GM18507 (cell line): ENCODE measurements around the gene NPM3.
"Not testable (repeated sequence)": the region's sequence is repeated elsewhere in the genome, so short reads cannot be mapped to it uniquely, and the experiment has no call there.

Source experiments
- DNase-seq: peaks from one replicate; pipeline ENCODE4 v3.0.0; 2011; ENCODE audit warnings: low read depth; ENCODE audit not compliant: insufficient read length; ENCODE audit errors: extremely low spot score
- FAIRE-seq: peaks from 2 replicates; lab custom pipeline; 2011; peaks lifted over from hg19 to GRCh38; lab: Jason Lieb, UNC

NPM3 gene

GRCh38 chr10:101812606-101813005, 29.4 kb upstream of the NPM3 start:
- no peak for FAIRE-seq
- no peak for DNase-seq

GRCh38 chr10:101807158-101807557, 23.9 kb upstream of the NPM3 start:
- DNase-seq (no peak), FAIRE-seq (peak; percentile 12)

- no peak for FAIRE-seq
- DNase-seq = no peak
Measured at GRCh38 chr10:101803511-101803910, 20.3 kb upstream of the NPM3 start.

GRCh38 chr10:101797403-101798059, 14.3 kb upstream of the NPM3 start:
- DNase-seq = no peak
- no peak for FAIRE-seq

- FAIRE-seq (no peak), DNase-seq (no peak)
Measured at GRCh38 chr10:101793526-101793925, 10.3 kb upstream of the NPM3 start.

- DNase-seq (no peak), FAIRE-seq (no peak)
Measured at GRCh38 chr10:101789686-101790085, 6.4 kb upstream of the NPM3 start.

- FAIRE-seq, DNase-seq: not testable (repeated sequence)
Measured at GRCh38 chr10:101789231-101789630, 6.0 kb upstream of the NPM3 start.

GRCh38 chr10:101785801-101786200, 2.6 kb upstream of the NPM3 start:
- DNase-seq (no peak), FAIRE-seq (no peak)

- DNase-seq (no peak), FAIRE-seq (no peak)
Measured at GRCh38 chr10:101784558-101784957, 1.3 kb upstream of the NPM3 start.

GRCh38 chr10:101783736-101784118, 481 bp upstream of the NPM3 start:
- FAIRE-seq = no peak
- DNase-seq = no peak

- FAIRE-seq (no peak), DNase-seq (no peak)
Measured at GRCh38 chr10:101781984-101782810, 1.0 kb downstream of the NPM3 start.

GRCh38 chr10:101781655-101781983, 1.6 kb downstream of the NPM3 start:
- FAIRE-seq = no peak
- DNase-seq = no peak

GRCh38 chr10:101780818-101781654, 2.2 kb downstream of the NPM3 start:
- DNase-seq (peak; percentile 72), FAIRE-seq (peak; percentile 80)

GRCh38 chr10:101780187-101780817, 2.9 kb downstream of the NPM3 start:
- no peak for FAIRE-seq

GRCh38 chr10:101779544-101780186, 3.6 kb downstream of the NPM3 start:
- peak; percentile 76 for FAIRE-seq
- peak; percentile 75 for DNase-seq

More at GRCh38 chr10:101780187-101780817, 2.9 kb downstream of the NPM3 start:
- no peak for DNase-seq

- peak; percentile 81 for FAIRE-seq
- no peak for DNase-seq
Measured at GRCh38 chr10:101778781-101779543, 4.3 kb downstream of the NPM3 start.

GRCh38 chr10:101778151-101778780, 5.0 kb downstream of the NPM3 start:
- FAIRE-seq = no peak
- no peak for DNase-seq

GRCh38 chr10:101777619-101778145, 5.6 kb downstream of the NPM3 start:
- FAIRE-seq (no peak), DNase-seq (no peak)
